A549 (cell line): Measurements from ENCODE around the gene HNF4A. TPM values are rescaled to one million over a fixed set of nuclear protein-coding genes. Genes with fewer than 3 reads are reported as not detected.

Experiments used
- ATAC-seq, 2 experiments: fragments of 200-7000 bp in 1 of 2; fragments of >200 bp in 1 of 2; cut with Nextera tagmentation in 1 of 2; cut with Tn5 transposase in 1 of 2; 3 replicates each; pipeline versions ENCODE4 v1.8.0 to v1.9.1; 2018 to 2020; ENCODE audit warnings: mild to moderate bottlenecking in 1 of 2, moderate library complexity in 1 of 2
- CTCF ChIA-PET: fragments of 300-600 bp; sonication (Branson Sonifier 250); formaldehyde crosslinking; extraction: SDS; loops from one replicate; lab custom pipeline; 2021; ENCODE audit warnings: antibody characterized with exemption, inconsistent platforms; lab: Yijun Ruan, JAX
- POLR2A ChIA-PET: fragments of 350-600 bp; formaldehyde crosslinking; extraction: SDS; loops from one replicate; lab custom pipeline; 2021; ENCODE audit warnings: antibody characterized with exemption, inconsistent platforms; lab: Yijun Ruan, JAX
- DNase-seq, 2 experiments: peaks; one replicate each; pipeline versions ENCODE4 v3.0.0 to v3.0.0-alpha.2; 2011 to 2016; ENCODE audit warnings: low read depth in 1 of 2, low spot score in 1 of 2
- FAIRE-seq: peaks from 2 replicates; lab custom pipeline; 2011; peaks lifted over from hg19 to GRCh38; lab: Jason Lieb, UNC
- H3K27ac ChIP-seq, 2 experiments: fragments of >200 bp; sonication (Bioruptor Twin); formaldehyde crosslinking; 3 replicates each; pipeline ENCODE4 v1.5.1; 2016 to 2017
- H3K4me1 ChIP-seq: fragments of >200 bp; sonication (Bioruptor Twin); formaldehyde crosslinking; 3 replicates; pipeline ENCODE4 v1.6.1; 2016
- H3K4me2 ChIP-seq: fragments of >200 bp; sonication (Bioruptor Twin); formaldehyde crosslinking; 3 replicates; pipeline ENCODE4 v1.6.1; 2016
- H3K4me3 ChIP-seq: fragments of >200 bp; sonication (Bioruptor Twin); formaldehyde crosslinking; 3 replicates; pipeline ENCODE4 v1.5.1; 2016
- H3K9me3 ChIP-seq: fragments of >200 bp; sonication (Bioruptor Twin); formaldehyde crosslinking; 3 replicates; pipeline ENCODE4 v1.6.1; 2016
- BCL3 ChIP-seq: fragments of >200 bp; sonication (Bioruptor Twin); formaldehyde crosslinking; IDR thresholded peaks from 3 replicates; pipeline ENCODE4 v1.6.1; 2016
- CTCF ChIP-seq: fragments of >200 bp; sonication (Bioruptor Twin); formaldehyde crosslinking; IDR thresholded peaks from 3 replicates; pipeline ENCODE4 v1.5.1; 2016
- EHF ChIP-seq: fragments of 250-450 bp; sonication (Bioruptor Pico); IDR thresholded peaks from 2 replicates; pipeline ENCODE4 v1.5.0; 2020; ENCODE audit warnings: mild to moderate bottlenecking
- FOSB ChIP-seq: fragments of 250-450 bp; sonication (Bioruptor Pico); IDR thresholded peaks from 2 replicates; pipeline ENCODE4 v1.5.0; 2020; ENCODE audit warnings: mild to moderate bottlenecking, moderate library complexity
- FOSL2 ChIP-seq, 2 experiments: fragments of 450-650 bp in 1 of 2; fragments of >200 bp in 1 of 2; sonication (Bioruptor Twin) in 1 of 2; formaldehyde crosslinking; IDR thresholded peaks; 2 replicates each; pipeline versions ENCODE4 v1.5.0 to v1.6.1; 2016 to 2020; ENCODE audit warnings: mild to moderate bottlenecking in 1 of 2, moderate library complexity in 1 of 2
- FOXS1 ChIP-seq: fragments of 250-450 bp; sonication (Bioruptor Pico); IDR thresholded peaks from 2 replicates; pipeline ENCODE4 v1.5.0; 2020; ENCODE audit warnings: mild to moderate bottlenecking, moderate library complexity
- GATA3 ChIP-seq: IDR thresholded peaks from 2 replicates; pipeline ENCODE4 v1.6.1; 2012; ENCODE audit warnings: borderline replicate concordance
- HMGXB4 ChIP-seq: fragments of 250-450 bp; sonication (Bioruptor Pico); IDR thresholded peaks from 2 replicates; pipeline ENCODE4 v1.5.0; 2021; ENCODE audit warnings: mild to moderate bottlenecking, moderate library complexity, borderline replicate concordance
- HOXA7 ChIP-seq: fragments of 250-450 bp; sonication (Bioruptor Pico); IDR thresholded peaks from 2 replicates; pipeline ENCODE4 v1.5.0; 2020; ENCODE audit warnings: mild to moderate bottlenecking, moderate library complexity
- HOXB13 ChIP-seq: fragments of 250-450 bp; sonication (Bioruptor Pico); IDR thresholded peaks from 2 replicates; pipeline ENCODE4 v1.5.0; 2020; ENCODE audit warnings: low read depth, mild to moderate bottlenecking, moderate library complexity
- JUN ChIP-seq, 2 experiments: fragments of >200 bp; sonication (Bioruptor Twin); formaldehyde crosslinking; IDR thresholded peaks; 2 replicates in 1 of 2; 3 replicates in 1 of 2; pipeline ENCODE4 v1.6.1; 2016 to 2017
- JUNB ChIP-seq: fragments of >200 bp; sonication (Bioruptor Twin); formaldehyde crosslinking; IDR thresholded peaks from 2 replicates; pipeline ENCODE4 v1.6.1; 2016
- KDM1A ChIP-seq: fragments of 200-600 bp; sonication (generic); IDR thresholded peaks from 2 replicates; pipeline ENCODE4 v1.6.1; 2016; ENCODE audit warnings: low read depth, mild to moderate bottlenecking
- KDM5A ChIP-seq: fragments of 200-600 bp; sonication (generic); IDR thresholded peaks from 2 replicates; pipeline ENCODE4 v1.6.1; 2016; ENCODE audit warnings: antibody characterized with exemption, mild to moderate bottlenecking
- MAFK ChIP-seq: fragments of 450-650 bp; IDR thresholded peaks from 2 replicates; pipeline ENCODE4 v1.6.1; 2014; ENCODE audit not compliant: partially characterized antibody
- MAX ChIP-seq: IDR thresholded peaks from 2 replicates; pipeline ENCODE4 v1.6.1; 2012
- MYC ChIP-seq: IDR thresholded peaks from 2 replicates; pipeline ENCODE4 v1.6.1; 2012; ENCODE audit warnings: mild to moderate bottlenecking, inconsistent platforms, low read length, improper control_type of control experiment, borderline replicate concordance
- NFE2L2 ChIP-seq: fragments of 150-350 bp; conservative IDR thresholded peaks from 2 replicates; pipeline ENCODE4 v1.6.1; 2014; ENCODE audit warnings: low read length
- NPAS2 ChIP-seq: fragments of 250-450 bp; sonication (Bioruptor Pico); IDR thresholded peaks from 2 replicates; pipeline ENCODE4 v1.8.0; 2022; ENCODE audit warnings: mild to moderate bottlenecking, moderate library complexity, borderline replicate concordance
- POLR2AphosphoS2 ChIP-seq: conservative IDR thresholded peaks from 2 replicates; pipeline ENCODE4 v1.6.1; 2012; ENCODE audit warnings: low read length, improper control_type of control experiment, inconsistent platforms
- RFX5 ChIP-seq: fragments of 450-650 bp; IDR thresholded peaks from 2 replicates; pipeline ENCODE4 v1.7.1; 2014; ENCODE audit warnings: antibody characterized with exemption, mild to moderate bottlenecking, moderate library complexity
- RNF2 ChIP-seq: fragments of 200-600 bp; sonication (generic); IDR thresholded peaks from 2 replicates; pipeline ENCODE4 v1.6.1; 2016; ENCODE audit warnings: low read depth, mild to moderate bottlenecking, antibody characterized with exemption, moderate library complexity, borderline replicate concordance
- SREBF2 ChIP-seq: fragments of 450-650 bp; IDR thresholded peaks from 2 replicates; pipeline ENCODE4 v1.6.1; 2014; ENCODE audit warnings: mild to moderate bottlenecking, moderate library complexity
- TP53 ChIP-seq: fragments of 250-450 bp; sonication (Bioruptor Pico); IDR thresholded peaks from 2 replicates; pipeline ENCODE4 v1.5.0; 2021; ENCODE audit warnings: mild to moderate bottlenecking, moderate library complexity
- ZC3H11A ChIP-seq: fragments of 450-650 bp; IDR thresholded peaks from 2 replicates; pipeline ENCODE4 v1.6.1; 2014; ENCODE audit warnings: antibody characterized with exemption, mild to moderate bottlenecking
- ZFP36 ChIP-seq: fragments of 450-650 bp; IDR thresholded peaks from 2 replicates; pipeline ENCODE4 v1.6.1; 2014; ENCODE audit warnings: borderline replicate concordance; ENCODE audit not compliant: partially characterized antibody
- ZNF302 ChIP-seq: fragments of 250-450 bp; sonication (Bioruptor Pico); IDR thresholded peaks from 2 replicates; pipeline ENCODE4 v1.9.0; 2021; ENCODE audit warnings: inconsistent platforms, mild to moderate bottlenecking, moderate library complexity
- ZSCAN20 ChIP-seq: fragments of 250-450 bp; sonication (Bioruptor Pico); IDR thresholded peaks from 2 replicates; pipeline ENCODE4 v1.8.0; 2022; ENCODE audit warnings: mild to moderate bottlenecking, moderate library complexity
- WGBS: methylation state at CpG from one replicate; pipeline ENCODE4 v1.1.6; 2017; ENCODE audit errors: missing lambda C conversion rate; 5-methylcytosine and 5-hydroxymethylcytosine counted together
- polyA plus RNA-seq, 4 experiments: library from polyadenylated mRNA; depleted of rRNA in 3 of 4; stranded (reverse); fragments of >200 nt; fragmentation: RNase III in 1 of 4; extraction: RNeasy Plus Mini Kit Qiagen cat#74134 plus additional on column Dnase treatment in 1 of 4; gene quantifications; 2 replicates in 3 of 4; 3 replicates in 1 of 4; pipeline ENCODE4 v1.2.3, GENCODE V29; 2011 to 2017

The HNF4A gene
- polyA plus RNA-seq, 2 of the 4 experiments (the other 2 are of a cell fraction): 20.0 to 26.2 TPM

GRCh38 chr20:44405257-44405656, 49.8 kb downstream of the HNF4A start:
- TF ChIP-seq MAFK (no peak), ZSCAN20 (CRISPR knock-in tag) (no peak), POLR2AphosphoS2 (no peak), KDM1A (no peak), FOSL2 (IDR thresholded peaks at IDR 0.05) (no peak), FOSL2 (CRISPR knock-in tag; IDR thresholded peaks at IDR 0.05) (no peak), FOXS1 (CRISPR knock-in tag) (no peak), HOXA7 (CRISPR knock-in tag) (no peak), TP53 (CRISPR knock-in tag) (no peak), CTCF (no peak), HMGXB4 (no peak), ZC3H11A (no peak), BCL3 (no peak)
- FAIRE-seq (no peak), ATAC-seq (no peak; a peak in 1 of 6 replicates), DNase-seq (no peak)
- Histone ChIP-seq H3K27ac (peak overlapping the region in 1 of 2 experiments; percentile 54; a peak in 2 of 6 replicates), H3K4me3 (no peak overlapping the region), H3K9me3 (no peaks in the 10 kb centered on the region), H3K4me2 (no peak overlapping the region), H3K4me1 (peaks cover 55% of the 10 kb centered on the region)
- WGBS: 75% methylated on average over 6 of the region's 6 CpGs
- CTCF ChIA-PET: interaction anchor here (1.0 to 4.4 kb wide), 5 partner anchors 9 to 188 kb away, joined by 3 to 17 read pairs (median 11); no protein-coding TSS in a partner anchor
- POLR2A ChIA-PET: no interaction called here

GRCh38 chr20:44405785-44406571, 50.5 kb downstream of the HNF4A start:
- ChIA-PET CTCF (interaction anchor here (0.8 to 4.4 kb wide), 10 partner anchors 9 to 957 kb away, joined by 3 to 17 read pairs (median 6); partner anchors contain the start of gene FITM2), POLR2A (no interaction called here)
- Histone ChIP-seq H3K4me2 (no peak overlapping the region), H3K9me3 (no peaks in the 10 kb centered on the region), H3K4me1 (peaks cover 47% of the 10 kb centered on the region), H3K4me3 (no peak overlapping the region), H3K27ac (peak overlapping the region in 1 of 2 experiments; percentile 76; a peak in 2 of 6 replicates)
- no peak for DNase-seq
- 93% methylated on average over 17 of the region's 20 CpGs for WGBS
- no peak for ATAC-seq
- TF ChIP-seq ZFP36: no peak
- TF ChIP-seq JUNB: no peak
- no peak for TF ChIP-seq EHF (CRISPR knock-in tag)
- TF ChIP-seq SREBF2: no peak
- TF ChIP-seq NFE2L2: no peak
- TF ChIP-seq ZSCAN20 (CRISPR knock-in tag): no peak
- TF ChIP-seq MAX: no peak
- no peak for TF ChIP-seq RFX5
- TF ChIP-seq GATA3: no peak
- TF ChIP-seq RNF2: no peak
- no peak for TF ChIP-seq KDM5A
- TF ChIP-seq JUN (IDR thresholded peaks at IDR 0.05): no peak
- TF ChIP-seq ZNF302 (CRISPR knock-in tag): no peak
- TF ChIP-seq NPAS2 (CRISPR knock-in tag): no peak
- no peak for TF ChIP-seq FOSL2 (IDR thresholded peaks at IDR 0.05)
- no peak for TF ChIP-seq FOSL2 (CRISPR knock-in tag; IDR thresholded peaks at IDR 0.05)
- no peak for TF ChIP-seq FOSB (CRISPR knock-in tag)
- no peak for TF ChIP-seq MYC
- TF ChIP-seq HOXB13: no peak
- FAIRE-seq: no peak
